Measurements from ENCODE around the gene MAFF.

Gene MAFF

DNA sequence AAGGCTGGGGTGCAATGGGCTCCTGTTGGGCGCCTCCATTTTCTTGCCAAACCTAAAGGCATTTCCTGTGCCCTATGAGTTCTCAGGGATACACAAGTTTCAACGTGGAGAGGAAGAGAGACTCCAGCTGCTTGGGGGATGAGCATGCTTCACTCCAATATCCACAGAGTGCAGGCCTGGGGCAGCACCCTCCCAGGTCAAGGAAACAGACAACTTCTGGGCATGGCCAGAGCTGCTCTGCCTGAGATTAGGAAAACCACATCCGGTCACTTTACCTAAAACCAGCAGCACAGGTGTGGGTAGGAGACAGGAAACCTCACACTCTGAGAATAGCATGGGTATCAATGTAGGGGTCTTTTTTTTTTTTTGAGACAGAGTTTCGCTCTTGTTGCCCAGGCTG is 42.3 kb downstream of the MAFF start:
- in situ Hi-C loops (cut with HindIII; ENCODE audit: low sequenced_read_pairs) = no loop called here

DNA sequence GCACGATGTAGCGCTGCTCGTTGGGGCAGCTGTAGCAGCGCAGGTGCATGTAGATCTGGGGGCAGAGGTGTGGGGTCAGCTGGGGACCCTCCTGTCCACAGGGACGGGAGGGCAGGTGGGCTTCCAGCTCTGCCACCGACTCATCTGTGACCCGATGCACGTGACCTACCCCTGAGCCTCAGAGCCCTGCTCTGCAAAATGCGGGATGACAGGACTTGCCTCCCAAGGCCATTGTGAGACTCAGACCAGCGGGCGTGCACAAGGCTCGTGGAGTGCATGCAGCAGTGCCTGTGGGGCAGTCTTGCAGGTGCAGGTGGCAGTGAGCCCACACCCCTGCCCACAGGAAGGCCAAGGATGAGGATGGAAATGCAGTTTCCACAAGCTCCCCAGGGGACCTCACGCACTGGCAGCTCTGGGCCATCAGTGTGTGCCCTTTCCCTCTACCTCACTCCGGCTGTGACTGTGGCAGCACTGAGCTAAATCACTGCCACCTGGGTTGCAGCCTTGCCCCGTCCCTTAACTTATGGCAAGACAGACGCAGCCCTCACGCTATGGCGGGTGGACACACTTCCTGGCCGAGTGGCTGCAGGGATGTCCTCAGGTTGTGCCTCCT is 44.4 kb downstream of the MAFF start:
- in situ Hi-C loops (cut with HindIII; ENCODE audit: low sequenced_read_pairs) = no loop called here

DNA sequence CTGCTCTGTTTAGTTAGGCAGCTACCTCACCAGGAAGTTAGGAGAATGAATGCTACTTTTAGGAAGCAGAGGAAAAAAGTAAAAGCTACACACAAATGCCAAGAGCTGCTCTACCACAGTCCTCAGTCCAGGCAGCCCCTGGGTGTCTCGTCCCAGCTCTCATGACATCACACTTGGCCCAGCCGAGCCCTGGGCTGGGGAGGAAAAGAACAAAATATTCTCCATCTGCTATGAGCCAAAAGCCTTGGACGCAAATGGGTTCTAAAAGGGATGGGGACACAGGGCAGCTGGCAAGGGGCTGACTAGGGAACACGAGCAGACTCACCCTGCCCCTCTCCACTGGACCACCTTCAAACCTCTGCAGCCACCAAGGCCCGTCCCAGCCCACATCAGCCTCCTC is 44.9 kb downstream of the MAFF start:
- in situ Hi-C loops (cut with HindIII; ENCODE audit: low sequenced_read_pairs) = no loop called here

DNA sequence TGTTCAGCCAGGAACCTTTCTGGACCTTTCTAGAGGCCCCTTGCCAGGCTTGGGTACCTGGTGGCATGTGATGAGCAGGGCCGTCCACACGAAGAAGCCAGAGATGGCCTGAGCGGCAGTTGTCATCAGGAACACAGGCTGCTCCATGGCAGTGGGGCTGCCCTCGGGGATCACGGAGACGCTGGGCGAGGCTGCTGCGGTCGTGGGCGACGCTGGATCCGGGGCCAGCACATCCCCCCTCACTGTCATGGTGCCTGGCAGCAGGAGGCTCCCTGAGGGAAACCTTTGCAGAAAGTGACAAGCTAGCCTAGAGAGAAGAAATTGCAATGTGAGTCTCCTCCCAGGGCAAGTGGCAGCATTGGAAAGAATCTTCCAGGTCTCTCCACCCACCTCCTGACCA is 45.9 kb downstream of the MAFF start:
- in situ Hi-C loops (cut with HindIII; ENCODE audit: low sequenced_read_pairs) = no loop called here

DNA sequence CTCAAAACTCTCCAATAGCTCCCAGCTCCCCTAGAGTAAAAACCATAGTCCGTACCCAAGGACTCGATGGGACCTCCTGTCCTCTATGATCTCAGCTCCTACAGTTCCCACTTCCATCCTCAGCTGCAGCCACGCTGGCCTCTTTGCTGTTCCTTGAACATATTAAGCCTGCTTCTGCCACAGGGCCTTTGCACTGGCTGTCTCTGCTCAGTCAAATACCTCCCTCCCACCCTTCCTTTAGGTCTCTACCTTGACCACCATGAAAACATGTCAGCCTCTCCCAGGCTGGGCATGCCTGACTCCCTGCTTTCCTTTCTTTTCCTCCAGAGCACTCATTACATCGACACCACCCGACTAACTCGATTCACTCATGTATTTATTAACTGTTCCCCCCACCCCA is 46.5 kb downstream of the MAFF start:
- in situ Hi-C loops (cut with HindIII; ENCODE audit: low sequenced_read_pairs) = no loop called here

DNA sequence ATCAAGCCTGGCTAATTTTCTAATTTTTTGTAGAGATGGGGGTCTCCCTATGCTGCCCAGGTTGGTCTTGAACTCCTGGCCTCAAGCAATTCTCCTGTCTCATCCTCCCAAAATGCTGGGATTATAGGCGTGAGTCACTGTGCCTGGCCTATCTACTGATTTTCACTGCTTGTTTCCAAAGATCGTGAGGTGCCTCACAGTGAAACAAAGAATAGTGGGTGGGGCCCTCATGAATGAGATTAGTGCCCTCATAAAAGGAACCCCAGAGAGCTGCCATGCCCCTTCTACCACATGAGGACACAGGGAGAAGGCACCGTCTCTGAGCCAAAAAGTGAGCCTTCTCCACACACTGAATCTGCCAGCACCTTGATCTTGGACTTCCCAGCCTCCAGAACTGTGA is 47.5 kb downstream of the MAFF start:
- in situ Hi-C loops (cut with HindIII; ENCODE audit: low sequenced_read_pairs) = no loop called here

DNA sequence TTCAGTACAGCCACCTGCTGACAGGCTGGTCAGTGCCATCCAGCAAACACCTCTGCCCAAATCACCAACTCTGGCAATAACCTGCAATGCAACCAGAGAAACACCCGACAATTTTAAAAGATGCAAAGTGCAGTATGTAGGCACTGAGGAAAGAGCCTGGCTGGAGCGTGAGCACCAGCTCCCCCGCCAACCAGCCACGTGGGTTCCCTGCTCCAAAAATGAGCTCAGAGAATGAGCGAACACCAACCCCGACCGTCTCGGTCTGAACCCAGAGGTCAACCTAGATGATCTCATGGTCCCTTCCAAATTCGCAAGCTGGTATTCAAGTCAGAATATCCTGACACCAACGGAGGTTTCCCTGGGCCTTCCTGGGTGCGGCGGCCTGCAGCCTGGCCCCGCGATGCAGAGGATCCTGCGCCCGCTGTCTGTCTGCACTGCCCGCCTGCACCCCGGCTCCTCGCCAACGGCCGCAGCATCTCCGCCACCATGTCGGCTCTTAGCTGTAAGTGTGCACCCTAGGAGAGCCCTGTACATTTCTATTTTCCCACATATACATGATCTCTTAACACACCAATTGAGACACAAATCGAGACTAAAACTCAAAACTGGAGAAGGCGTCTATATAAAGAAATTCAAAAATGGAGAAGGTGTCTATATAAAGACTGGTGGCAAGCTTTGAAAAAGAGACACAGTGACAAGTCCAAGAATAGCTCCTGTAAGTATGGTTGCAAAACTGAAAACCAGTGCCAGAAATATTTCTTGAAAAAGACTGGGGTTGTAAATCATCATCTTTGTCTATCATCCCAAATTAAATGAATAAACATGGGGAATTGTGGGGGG is 48.2 kb downstream of the MAFF start:
- in situ Hi-C loops (cut with HindIII; ENCODE audit: low sequenced_read_pairs) = no loop called here

DNA sequence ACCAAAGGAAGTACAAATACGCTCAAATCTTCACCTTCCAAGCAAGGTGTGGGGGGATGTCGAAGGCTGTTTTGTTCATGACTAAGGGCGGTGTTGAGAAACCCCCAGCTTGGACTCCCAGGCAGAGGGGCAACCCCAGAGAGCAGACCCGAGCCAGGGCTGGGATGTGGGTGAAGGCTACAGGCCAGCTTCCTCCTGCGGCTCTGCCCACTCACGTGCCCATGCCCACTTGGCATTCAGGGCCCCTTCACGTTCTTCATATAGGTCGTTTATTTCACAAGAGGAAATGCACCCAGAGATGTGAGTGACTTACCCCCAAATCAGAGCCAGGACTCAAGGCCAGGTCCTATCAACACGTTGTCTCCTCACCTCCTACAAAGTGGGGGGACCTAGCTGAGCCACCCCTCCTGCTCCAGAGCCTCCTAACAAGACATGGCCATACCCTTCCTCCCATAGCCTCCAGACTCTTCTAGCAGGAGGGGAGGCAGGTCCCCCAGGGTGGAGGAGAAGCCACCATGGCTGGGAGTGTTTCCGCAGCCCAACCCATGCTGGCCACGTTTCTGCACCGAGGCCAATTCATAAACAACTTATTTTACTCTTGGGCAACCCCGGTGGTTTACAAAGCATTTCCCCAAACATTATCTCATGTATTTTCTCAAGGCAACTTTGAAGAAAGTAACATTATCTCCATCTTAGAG is 49.0 kb downstream of the MAFF start:
- in situ Hi-C loops (cut with HindIII; ENCODE audit: low sequenced_read_pairs) = no loop called here

DNA sequence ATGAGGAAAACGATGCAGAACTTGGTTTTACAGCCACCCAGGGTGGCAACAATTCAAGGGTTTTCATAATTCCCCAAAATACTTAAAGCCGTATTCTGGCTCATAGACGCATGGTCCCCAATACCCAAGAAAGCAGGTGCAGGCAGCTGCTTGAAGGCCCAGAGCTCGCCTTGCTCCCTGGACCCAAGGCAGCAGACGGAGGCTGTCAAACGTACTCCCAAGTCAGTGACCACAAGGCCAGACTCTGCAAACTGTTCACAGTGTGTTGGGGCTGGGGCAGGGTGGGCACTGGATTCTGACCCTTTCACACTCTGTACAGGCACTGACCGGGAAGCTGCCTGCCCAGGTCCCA is 49.5 kb downstream of the MAFF start:
- in situ Hi-C loops (cut with HindIII; ENCODE audit: low sequenced_read_pairs) = no loop called here

DNA sequence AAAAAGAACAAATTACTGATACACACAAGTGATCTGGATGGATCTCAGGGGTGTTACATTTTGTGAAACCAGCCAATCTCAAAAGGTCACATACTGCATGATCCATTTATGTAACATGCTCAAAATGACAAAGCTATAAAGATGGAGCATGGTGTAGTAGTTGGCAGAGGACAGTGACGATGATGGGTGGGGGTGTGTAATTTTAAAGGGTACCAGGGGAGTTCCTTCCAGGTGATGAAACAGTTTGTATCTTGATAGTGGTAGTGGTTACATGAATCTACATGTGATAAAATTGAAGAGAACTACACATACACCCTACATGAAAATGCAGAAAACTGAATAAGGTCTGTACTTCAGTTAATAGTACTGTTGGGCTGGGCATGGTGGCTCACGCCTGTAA is 53.9 kb downstream of the MAFF start:
- in situ Hi-C loops (cut with HindIII; ENCODE audit: low sequenced_read_pairs) = no loop called here

DNA sequence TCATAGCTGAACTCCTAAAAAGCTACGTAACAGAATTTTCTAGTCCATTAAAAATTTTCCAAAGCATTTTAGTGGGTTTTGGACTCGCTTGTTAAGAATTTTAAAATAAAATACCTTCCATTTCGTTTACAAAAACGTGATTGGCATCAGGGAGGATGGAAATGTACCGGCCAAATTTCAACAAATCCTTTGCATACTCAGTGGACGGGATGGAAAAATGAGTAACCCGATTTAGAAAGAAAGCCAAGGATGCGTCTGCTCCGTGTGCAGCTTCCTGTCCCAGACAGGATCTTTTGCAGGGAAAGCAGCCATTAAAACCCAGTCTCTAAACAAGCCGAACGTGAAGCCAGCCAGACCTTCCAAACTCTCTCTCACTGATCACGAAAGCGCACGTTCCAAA is 55.4 kb downstream of the MAFF start:
- in situ Hi-C loops (cut with HindIII; ENCODE audit: low sequenced_read_pairs) = no loop called here

DNA sequence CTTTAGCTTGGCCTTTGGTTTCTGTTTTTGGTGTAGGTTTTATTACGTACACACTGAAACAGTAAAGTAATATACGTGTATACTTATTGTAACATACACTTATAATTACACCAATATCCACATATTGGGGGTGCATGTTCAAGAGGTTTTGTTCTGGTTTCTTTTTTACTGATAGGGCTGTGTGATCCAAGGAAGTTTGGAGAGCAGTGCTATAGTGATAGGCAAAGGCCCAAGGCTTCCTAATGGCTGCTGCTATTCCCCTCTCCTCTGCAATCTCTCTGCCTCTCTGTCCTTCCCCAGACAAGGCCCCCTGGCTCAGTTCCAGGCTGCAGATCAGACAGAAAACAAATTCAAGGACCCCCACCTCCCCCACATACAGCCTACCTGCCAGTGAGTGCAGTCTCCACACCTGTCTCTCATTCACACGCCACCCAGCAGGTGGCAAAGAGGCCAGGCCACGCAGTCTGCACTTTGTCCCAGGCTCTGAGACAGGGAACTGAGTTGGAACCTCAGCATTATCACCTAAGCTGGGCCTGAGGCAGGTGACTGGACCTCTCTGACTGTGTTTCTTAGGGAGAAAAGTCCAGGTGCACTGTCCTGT is 56.0 kb downstream of the MAFF start:
- in situ Hi-C loops (cut with HindIII; ENCODE audit: low sequenced_read_pairs) = no loop called here

DNA sequence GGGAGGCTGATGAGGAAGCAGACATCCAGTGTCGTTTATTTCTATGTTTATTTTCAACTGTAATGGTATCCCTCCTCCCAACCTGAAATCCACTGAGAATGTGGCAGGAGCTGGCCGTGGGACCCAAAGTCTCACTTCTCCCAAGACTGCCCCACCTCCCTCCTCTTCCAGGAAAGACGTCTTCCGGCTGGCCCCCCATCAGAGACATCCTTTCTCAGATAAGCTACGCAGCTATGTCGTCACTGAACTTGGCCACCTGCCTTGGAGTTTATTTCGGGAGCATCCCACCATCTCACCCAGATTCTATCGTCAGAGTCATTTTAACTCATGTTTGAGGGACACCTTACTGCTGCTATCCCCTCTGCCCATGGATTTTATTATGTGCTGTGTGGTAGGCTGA is 57.1 kb downstream of the MAFF start:
- in situ Hi-C loops (cut with HindIII; ENCODE audit: low sequenced_read_pairs) = no loop called here

DNA sequence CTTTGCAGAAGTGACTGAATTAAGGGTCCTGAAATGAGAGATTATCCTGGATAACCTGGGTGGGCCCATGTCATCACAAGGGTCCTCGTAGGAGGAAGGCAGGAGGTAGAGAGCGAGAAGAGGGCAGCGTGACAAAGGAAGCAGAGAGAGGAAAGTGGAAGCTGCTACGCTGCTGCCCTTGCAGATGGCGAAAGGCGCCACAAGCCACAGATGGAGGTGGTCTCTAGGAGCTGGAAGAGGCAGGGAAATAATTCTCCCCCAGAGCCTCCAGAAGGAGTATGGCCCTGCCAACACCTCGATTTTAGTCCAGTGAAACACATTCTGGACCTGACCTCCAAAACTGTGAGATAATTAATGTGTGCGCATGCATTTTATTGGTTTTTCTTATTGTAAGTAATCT is 57.6 kb downstream of the MAFF start:
- in situ Hi-C loops (cut with HindIII; ENCODE audit: low sequenced_read_pairs) = no loop called here

DNA sequence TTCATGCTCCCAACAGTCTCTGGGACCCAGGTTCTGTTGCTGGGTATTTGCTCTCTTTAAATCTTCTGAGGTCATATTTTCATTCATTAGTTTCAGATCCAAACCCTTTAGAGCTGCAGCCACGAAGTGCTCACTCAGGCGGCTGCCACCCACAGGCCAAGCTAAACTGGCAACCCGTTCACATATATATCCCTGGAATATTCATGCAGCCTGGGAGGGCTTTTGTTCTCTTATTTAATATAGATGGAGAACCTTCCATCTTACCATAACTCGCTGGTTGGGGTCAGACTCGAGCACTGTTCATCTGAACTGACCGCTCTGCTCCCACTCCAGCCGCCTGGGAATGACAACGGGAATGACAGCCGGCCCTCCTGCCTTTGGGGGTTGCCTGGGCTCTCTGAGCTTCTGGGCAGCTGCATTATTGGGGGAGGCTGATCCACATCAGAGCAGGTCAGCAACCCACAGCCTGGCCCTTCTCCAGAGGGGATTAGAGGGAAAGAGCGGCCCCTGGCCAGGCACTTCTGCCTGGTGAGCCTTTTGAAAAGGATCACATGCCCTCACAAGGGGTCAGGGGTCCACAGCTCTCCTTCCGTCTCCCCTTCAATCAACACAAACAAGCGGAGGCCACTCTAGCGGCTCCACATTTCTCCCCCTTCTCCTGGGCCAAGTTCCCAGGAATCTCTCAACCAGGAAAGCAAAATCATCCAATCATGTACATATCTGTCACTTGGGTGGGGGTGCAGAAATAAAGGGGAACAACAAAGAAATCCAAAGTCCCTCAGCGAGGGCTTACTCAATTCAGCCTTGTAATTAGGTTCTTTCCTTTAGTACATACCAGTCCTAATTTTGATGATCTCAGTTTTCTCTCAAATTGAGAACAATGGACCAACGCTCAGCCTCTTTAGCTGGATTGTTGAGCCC is 59.2 kb downstream of the MAFF start:
- in situ Hi-C loops (cut with HindIII; ENCODE audit: low sequenced_read_pairs) = no loop called here

DNA sequence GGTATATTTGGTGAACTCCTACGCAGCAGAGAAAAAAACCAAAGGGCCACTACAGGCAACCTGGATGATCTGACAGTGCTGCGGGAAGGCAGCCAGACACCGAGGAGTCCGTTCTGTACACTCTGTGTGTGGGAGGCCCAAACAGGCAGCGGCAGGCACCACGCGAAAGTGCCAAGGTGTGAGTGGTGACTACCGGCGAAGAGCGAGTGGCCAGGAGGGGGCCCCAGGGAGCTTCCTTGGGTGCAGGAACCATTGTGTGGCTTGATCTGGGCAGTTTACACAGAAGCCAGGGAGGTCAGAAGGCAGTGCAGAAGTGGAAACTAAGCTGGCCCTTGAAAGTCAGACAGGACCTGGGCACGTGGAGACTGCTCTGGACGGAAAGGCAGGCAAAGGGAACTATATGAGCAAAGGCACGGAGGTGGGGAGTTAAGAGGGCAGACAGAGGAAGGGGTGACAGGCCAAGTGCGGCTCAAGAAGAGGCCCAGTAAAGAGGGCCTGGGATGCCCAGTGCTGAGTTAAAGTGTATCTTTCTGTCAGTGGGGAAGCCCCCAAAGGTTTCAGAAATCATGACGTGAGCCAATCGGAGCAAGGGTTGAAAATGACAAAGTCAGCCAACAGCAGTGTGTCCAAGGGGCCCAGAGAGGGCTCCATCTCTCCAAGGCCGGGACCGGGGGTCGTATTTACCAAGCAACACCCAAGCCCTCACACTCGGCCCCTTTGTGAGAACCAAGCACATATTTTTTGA is 60.4 kb downstream of the MAFF start:
- in situ Hi-C loops (cut with HindIII; ENCODE audit: low sequenced_read_pairs) = no loop called here

DNA sequence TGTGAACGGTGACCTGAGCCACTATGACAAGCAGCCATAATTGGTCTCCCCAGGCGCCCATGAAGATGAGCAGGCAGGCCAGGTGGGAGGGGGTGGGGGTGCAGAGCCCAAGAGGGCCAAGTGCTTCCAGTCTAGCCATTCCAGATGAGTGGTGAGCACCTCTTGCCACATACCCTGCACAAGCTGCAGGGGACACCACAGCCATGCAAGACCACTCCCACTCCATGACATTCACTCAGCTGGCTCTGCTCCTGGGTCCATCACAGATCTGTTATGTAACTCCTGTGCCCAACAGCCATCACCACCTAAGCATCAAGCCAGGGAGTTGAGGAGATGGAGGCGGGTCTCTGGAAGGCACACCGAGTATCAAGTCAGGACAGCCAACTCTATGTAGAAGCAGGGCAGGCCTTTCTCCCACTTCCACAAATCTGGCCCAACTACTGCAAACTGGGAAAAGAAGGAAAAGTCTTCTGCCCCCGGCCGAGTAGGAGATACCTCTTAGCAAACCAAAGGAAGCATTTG is 62.6 kb downstream of the MAFF start:
- in situ Hi-C loops (cut with HindIII; ENCODE audit: low sequenced_read_pairs) = no loop called here
